Left ventricle myocardium inferior (tissue), 1 donor: Measurements from ENCODE around the gene STK38L. TPM values are rescaled to one million over a fixed set of nuclear protein-coding genes. Genes with fewer than 3 reads are reported as not detected.

ENCODE experiments used
- DNase-seq: peaks from one replicate; pipeline ENCODE4 v3.0.0-alpha.2; 2020
- H3K27ac ChIP-seq: fragments of 200-600 bp; replicated peaks from 2 replicates; pipeline ENCODE4 v1.8.0; 2021
- H3K27me3 ChIP-seq: fragments of 200-600 bp; 2 replicates; pipeline ENCODE4 v1.8.0; 2021; ENCODE audit warnings: low read depth
- H3K36me3 ChIP-seq: fragments of 200-600 bp; 2 replicates; pipeline ENCODE4 v1.8.0; 2021
- H3K4me1 ChIP-seq: fragments of 200-600 bp; 2 replicates; pipeline ENCODE4 v1.8.0; 2021
- H3K4me3 ChIP-seq: fragments of 200-600 bp; 2 replicates; pipeline ENCODE4 v1.8.0; 2021; ENCODE audit warnings: mild to moderate bottlenecking, moderate library complexity
- H3K9me3 ChIP-seq: fragments of 200-600 bp; replicated peaks from 2 replicates; pipeline ENCODE4 v1.8.0; 2021
- intact Hi-C: fragments of 100-400 bp; cut with micrococcal nuclease; formaldehyde crosslinking; loops from one replicate; pipeline ENCODE4 v1.11.0; 2022
- total RNA-seq: library from RNA; stranded (reverse); fragmentation: NEBNext Ultra II Directional; extraction: Animal tissue kit (Norgen Biotek cat#: 25700); gene quantifications from one replicate; pipeline ENCODE4 v1.2.1, GENCODE V29; 2021
- TF ChIP-seq, protein P1 (sequence below): fragments of 200-600 bp; IDR thresholded peaks from 2 replicates; pipeline ENCODE4 v1.8.0; 2021; ENCODE audit warnings: antibody characterized with exemption, mild to moderate bottlenecking, borderline replicate concordance
- donor health status: DM: no; HTN: yes; CAD: no; lungs with severe emphysema.

Gene STK38L
- total RNA-seq, 1 donor from 2014 or later: 75.4 TPM

DNA sequence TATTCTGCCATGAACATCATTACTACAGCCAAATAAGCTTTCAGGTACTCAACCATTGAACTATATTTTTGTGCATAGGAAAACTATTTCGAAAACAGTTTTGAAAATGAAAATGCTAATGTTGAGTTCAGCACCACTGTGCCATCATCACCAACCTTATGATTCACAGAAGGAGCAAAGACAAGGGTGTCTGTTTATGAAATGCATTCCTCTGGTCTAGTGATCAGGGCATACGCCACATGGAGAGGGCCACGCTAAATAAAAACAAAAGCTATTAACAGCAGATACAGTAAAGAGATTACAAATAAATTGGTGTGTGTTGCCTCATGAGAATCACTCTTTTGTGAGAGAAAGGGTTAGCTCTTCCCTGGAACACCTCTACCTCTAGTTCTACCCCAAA is 45.3 kb downstream of the STK38L start:
- H3K27me3 ChIP-seq: no peaks in the 10 kb centered on the region
- peaks cover 87% of the 10 kb centered on the region for H3K4me1 ChIP-seq
- intact Hi-C loops: no loop called here
- H3K36me3 ChIP-seq: no peaks in the 10 kb centered on the region
- H3K9me3 ChIP-seq: no peaks in the 10 kb centered on the region
- H3K4me3 ChIP-seq: no peak overlapping the region
- no peak for DNase-seq
- H3K27ac ChIP-seq: peak overlapping the region; percentile 85
- TF ChIP-seq, protein P1, sequence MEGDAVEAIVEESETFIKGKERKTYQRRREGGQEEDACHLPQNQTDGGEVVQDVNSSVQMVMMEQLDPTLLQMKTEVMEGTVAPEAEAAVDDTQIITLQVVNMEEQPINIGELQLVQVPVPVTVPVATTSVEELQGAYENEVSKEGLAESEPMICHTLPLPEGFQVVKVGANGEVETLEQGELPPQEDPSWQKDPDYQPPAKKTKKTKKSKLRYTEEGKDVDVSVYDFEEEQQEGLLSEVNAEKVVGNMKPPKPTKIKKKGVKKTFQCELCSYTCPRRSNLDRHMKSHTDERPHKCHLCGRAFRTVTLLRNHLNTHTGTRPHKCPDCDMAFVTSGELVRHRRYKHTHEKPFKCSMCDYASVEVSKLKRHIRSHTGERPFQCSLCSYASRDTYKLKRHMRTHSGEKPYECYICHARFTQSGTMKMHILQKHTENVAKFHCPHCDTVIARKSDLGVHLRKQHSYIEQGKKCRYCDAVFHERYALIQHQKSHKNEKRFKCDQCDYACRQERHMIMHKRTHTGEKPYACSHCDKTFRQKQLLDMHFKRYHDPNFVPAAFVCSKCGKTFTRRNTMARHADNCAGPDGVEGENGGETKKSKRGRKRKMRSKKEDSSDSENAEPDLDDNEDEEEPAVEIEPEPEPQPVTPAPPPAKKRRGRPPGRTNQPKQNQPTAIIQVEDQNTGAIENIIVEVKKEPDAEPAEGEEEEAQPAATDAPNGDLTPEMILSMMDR: no peak

DNA sequence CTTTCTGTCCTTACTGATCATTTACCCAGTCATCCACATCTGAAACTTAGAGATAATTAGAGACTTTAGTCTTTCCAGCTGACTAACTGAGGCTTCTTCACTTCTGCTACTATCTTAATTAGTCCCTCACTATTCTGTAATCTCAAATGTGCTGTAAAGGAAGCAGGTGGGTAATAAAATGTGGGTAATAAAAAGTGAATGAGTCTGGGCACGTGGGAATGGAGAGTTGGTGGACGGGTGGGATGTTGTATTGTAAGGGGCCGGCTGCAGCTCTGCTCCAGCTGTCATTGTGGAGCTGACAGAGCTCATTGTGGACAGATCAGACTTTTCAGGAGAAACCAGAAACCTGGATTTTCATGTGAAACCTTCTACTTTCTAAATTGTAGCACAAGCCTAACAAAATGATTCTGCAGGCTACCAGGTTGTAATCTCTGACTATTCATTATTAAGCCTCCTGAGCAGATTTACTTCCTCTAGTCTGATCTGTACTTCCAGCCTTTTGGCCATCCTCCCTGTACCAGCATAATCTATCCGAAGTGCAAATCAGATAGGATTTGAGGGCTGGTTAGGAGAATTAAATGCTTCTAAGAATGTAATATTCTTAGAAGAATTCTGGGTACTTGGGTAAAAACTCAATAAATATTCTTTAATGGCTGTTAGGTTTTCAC is 46.5 kb downstream of the STK38L start:
- Histone ChIP-seq H3K27ac (peak overlapping the region; percentile 85), H3K27me3 (no peaks in the 10 kb centered on the region), H3K36me3 (no peaks in the 10 kb centered on the region), H3K9me3 (no peaks in the 10 kb centered on the region), H3K4me1 (peaks cover 87% of the 10 kb centered on the region), H3K4me3 (no peak overlapping the region)
- TF ChIP-seq, protein P1: no peak
- DNase-seq: no peak
- intact Hi-C loops: loop anchor here (10.0 kb wide), 2 partner anchors 46 to 266 kb away; partner anchors contain the start of genes MED21 and STK38L

DNA sequence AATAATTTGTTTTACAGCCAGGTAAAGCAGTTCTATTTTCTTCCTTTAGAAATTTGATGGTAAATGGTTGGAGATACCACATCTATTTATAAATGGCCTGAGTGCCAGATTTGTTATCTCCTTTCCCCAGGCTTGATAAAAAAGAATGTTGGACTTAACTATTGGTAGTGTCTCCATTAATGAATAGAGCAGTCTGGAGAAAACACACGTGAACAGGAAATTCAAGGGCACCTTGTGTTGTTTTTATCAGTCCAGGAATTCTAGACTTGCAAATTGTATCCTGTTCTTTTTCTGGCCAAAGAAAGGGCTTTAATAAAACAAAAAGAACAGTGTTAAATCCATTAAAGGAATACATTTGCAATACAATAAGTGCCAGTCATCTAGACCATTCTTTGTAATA is 47.8 kb downstream of the STK38L start:
- Histone ChIP-seq H3K27me3 (no peaks in the 10 kb centered on the region), H3K4me1 (peaks cover 79% of the 10 kb centered on the region), H3K36me3 (no peaks in the 10 kb centered on the region), H3K27ac (peak overlapping the region; percentile 85), H3K9me3 (no peaks in the 10 kb centered on the region), H3K4me3 (peak overlapping the region; percentile 23)
- TF ChIP-seq, protein P1: no peak
- DNase-seq: no peak
- intact Hi-C loops: loop anchor here (10.0 kb wide), 2 partner anchors 47 to 267 kb away; partner anchors contain the start of genes MED21 and STK38L

DNA sequence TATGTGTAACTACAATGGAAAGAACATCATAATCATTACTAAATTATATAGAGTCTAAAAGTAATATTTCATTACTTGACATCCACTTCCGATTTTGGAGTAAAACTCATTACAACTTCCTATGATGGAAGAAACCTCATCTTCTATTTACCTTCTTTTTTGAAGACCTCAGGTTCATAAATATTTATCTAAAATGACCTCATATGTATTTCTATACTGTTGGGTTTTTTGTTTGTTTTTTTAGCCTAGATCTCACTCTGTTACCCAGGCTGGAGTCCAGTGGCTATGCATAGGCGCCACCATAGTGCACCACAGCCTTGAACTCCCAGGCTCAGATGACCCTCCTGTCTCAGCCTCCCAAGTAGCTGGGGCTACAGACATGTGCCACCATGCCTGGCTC is 48.6 kb downstream of the STK38L start:
- Histone ChIP-seq H3K4me3 (no peak overlapping the region), H3K27me3 (no peaks in the 10 kb centered on the region), H3K9me3 (no peaks in the 10 kb centered on the region), H3K36me3 (peaks cover 2% of the 10 kb centered on the region), H3K27ac (peak overlapping the region; percentile 85), H3K4me1 (peaks cover 84% of the 10 kb centered on the region)
- intact Hi-C loops: loop anchor here (10.0 kb wide), 2 partner anchors 48 to 268 kb away; partner anchors contain the start of genes MED21 and STK38L
- TF ChIP-seq, protein P1: no peak
- DNase-seq: no peak

DNA sequence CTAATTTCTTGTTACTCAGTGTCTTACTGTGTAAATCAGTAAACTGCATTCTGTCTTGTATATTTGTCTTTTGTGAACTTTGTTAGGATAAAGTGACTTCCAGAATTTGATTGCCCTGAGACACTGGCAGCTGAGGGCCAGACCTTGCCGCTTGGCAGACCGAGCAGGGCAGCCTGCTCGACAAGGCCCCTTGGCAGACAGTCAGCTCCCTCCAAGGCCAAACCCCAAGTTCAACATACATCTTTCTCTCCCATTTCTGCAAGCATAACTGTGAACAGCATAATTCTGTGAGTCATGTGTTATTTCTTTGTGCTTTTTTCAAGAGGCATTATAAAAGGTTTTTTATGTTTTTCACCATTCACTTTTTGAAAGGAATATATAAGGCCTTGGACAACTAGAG is 49.4 kb downstream of the STK38L start:
- Histone ChIP-seq H3K27ac (peak overlapping the region; percentile 85), H3K27me3 (no peaks in the 10 kb centered on the region), H3K4me3 (no peak overlapping the region), H3K9me3 (no peaks in the 10 kb centered on the region), H3K4me1 (peaks cover 88% of the 10 kb centered on the region), H3K36me3 (peaks cover 9% of the 10 kb centered on the region)
- peak; percentile 27 for DNase-seq
- intact Hi-C loops: loop anchor here (10.0 kb wide), 2 partner anchors 49 to 269 kb away; partner anchors contain the start of genes MED21 and STK38L
- TF ChIP-seq, protein P1: no peak
